Activated naive CD8-positive, alpha-beta T cell treated with anti-CD3 and anti-CD28 coated beads for 36 hours (primary cell): Measurements from ENCODE around the gene OSBP2. TPM values are rescaled to one million over a fixed set of nuclear protein-coding genes. Genes with fewer than 3 reads are reported as not detected.

Experiments
- DNase-seq: peaks from one replicate; pipeline ENCODE4 v3.0.0; 2021
- H3K27ac Mint-ChIP-seq: one replicate; pipeline ENCODE4 v1.8.0; 2022; ENCODE audit warnings: mild to moderate bottlenecking, moderate library complexity, mixed read lengths
- H3K27me3 Mint-ChIP-seq: one replicate; pipeline ENCODE4 v1.8.0; 2022; ENCODE audit warnings: mild to moderate bottlenecking, mixed read lengths
- H3K36me3 Mint-ChIP-seq: one replicate; pipeline ENCODE4 v1.8.0; 2021; ENCODE audit warnings: mild to moderate bottlenecking, mixed read lengths
- H3K4me1 Mint-ChIP-seq: one replicate; pipeline ENCODE4 v1.8.0; 2021; ENCODE audit warnings: mixed read lengths
- H3K4me3 Mint-ChIP-seq: one replicate; pipeline ENCODE4 v1.8.0; 2022; ENCODE audit warnings: mild to moderate bottlenecking, moderate library complexity, mixed read lengths
- H3K9me3 Mint-ChIP-seq: one replicate; pipeline ENCODE4 v1.8.0; 2022; ENCODE audit warnings: mixed read lengths
- total RNA-seq, 2 experiments: library from RNA; stranded (reverse); gene quantifications; one replicate each; pipeline ENCODE4 v1.2.3, GENCODE V29; 2021

OSBP2 gene
- total RNA-seq, 2 experiments from 2014 or later = 0.45 to 0.84 TPM

DNA sequence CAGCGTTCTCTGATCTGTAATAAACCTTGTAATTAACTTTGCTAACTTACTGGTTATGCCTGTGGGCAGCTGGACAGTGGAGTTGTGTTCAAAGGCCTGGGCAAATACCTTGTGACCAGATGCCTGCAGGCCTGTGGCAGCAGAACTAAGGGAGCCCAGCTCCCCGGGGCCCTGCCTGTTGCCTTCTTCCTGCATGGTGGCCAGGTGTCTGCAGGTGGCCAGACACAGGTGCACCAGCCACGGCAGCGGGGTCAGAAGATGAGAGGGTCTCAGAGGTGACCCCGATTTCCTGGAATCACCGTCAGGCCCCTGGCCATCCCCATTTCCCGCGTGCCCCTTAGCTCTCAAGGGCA is 127.2 kb downstream of the OSBP2 start:
- Mint-ChIP-seq H3K27me3 (peaks cover 35% of the 10 kb centered on the region), H3K4me1 (peaks cover 6% of the 10 kb centered on the region), H3K36me3 (no peaks in the 10 kb centered on the region), H3K27ac (no peak overlapping the region), H3K9me3 (no peaks in the 10 kb centered on the region), H3K4me3 (no peak overlapping the region)
- no peak for DNase-seq

DNA sequence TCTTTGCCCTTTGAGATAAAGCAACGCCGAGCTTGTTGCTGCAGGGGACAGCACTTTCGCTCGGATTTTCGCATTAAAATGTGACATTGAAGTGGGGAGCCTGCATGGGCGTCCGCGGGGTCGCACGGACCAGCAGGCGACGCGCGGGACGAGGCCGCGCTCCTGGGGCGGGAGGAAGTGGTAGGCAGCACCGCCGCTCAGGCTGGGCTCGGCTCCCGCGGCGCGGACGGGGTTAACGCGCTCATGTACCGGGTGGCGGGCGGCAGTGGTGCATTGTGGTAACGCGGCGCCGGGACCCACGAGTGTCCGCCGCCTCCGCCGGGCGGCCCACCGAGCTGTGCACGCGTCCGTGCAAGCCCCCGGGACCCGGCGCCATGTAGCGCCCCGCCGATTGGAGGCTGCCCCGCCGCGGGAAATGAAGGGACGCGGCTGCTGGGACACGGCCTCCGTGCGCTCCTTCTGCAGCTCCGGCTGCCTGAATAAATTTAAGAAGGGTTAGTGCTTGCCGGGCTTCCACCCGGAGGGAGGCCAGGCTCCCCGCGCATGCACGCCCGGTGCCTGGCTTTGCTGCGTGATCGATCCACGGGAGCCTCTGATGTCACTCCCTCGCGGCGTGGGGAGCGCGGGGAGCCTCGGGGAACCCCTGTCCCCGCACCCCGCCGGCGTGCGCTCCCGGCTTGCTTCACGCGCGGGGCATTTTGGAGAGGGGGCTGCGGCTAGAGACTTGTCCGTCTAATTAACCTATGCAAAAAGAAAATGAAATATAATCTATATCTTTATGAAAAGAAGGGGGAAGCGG is 127.7 kb downstream of the OSBP2 start:
- Mint-ChIP-seq H3K9me3 (no peaks in the 10 kb centered on the region), H3K27ac (no peak overlapping the region), H3K36me3 (no peaks in the 10 kb centered on the region), H3K27me3 (peaks cover 35% of the 10 kb centered on the region), H3K4me1 (peaks cover 9% of the 10 kb centered on the region), H3K4me3 (no peak overlapping the region)
- peak; percentile 14 for DNase-seq

DNA sequence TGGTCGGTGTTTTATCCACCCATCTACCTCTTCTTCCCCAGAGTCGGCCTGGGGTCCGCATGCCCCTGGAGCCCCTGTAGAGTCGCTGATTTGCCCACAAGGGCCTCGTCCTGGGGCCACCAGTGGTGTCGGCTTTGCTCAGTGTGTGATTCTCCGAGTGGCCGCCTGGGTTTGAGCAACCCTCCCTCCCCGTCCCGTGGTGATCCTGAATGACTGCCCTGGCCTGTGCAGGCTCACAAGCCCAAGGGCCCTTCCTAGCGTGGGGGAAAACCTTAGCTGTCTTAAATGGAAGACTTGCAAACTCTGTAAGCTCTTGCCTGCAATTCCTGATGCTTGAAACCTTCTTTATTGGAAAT is 128.3 kb downstream of the OSBP2 start:
- Mint-ChIP-seq H3K27me3 (peaks cover 35% of the 10 kb centered on the region), H3K9me3 (no peaks in the 10 kb centered on the region), H3K4me1 (peaks cover 11% of the 10 kb centered on the region), H3K36me3 (no peaks in the 10 kb centered on the region), H3K27ac (no peak overlapping the region), H3K4me3 (no peak overlapping the region)
- DNase-seq = no peak

DNA sequence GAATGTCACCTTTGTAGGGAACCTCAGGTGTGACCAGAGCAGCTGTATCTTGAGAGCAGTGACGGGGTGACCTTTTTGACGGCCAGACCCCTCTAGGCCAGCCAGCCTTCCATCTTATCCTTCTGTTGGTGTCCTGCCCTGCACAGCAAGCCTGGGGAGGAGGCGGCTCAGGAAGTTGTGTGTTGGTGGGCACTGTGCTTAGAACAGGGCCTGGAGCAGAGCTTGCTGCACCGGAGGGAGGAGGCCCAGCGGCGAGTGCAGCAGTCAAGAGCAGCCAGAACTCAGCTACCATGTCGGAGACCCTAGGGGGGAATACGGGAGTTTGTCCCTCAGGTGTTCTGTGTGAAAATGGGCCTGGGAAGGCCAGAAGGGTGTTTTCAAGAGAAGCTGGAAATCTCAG is 129.4 kb downstream of the OSBP2 start:
- Mint-ChIP-seq H3K4me1 (peaks cover 11% of the 10 kb centered on the region), H3K27me3 (peaks cover 35% of the 10 kb centered on the region), H3K27ac (no peak overlapping the region), H3K9me3 (no peaks in the 10 kb centered on the region), H3K36me3 (no peaks in the 10 kb centered on the region), H3K4me3 (no peak overlapping the region)
- no peak for DNase-seq

DNA sequence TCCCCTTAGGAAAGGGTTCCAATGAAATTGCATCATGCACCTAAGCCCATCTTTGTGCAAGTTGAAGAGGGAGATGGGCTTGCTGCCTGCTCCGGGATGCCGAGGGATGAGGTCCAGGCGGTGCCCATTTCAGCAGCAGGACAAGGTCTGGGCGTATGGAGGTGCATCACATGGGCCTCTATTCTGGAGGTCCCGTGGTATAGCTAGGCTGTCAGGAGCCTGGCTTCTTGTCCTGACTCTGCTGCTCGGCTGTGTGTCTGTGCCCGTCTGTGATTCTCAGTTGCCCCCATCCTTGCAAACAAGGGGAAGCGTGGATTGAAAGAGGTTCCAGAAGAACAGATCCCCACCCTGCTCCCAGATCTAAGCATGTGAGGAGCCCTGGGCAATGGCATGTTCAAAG is 130.0 kb downstream of the OSBP2 start:
- H3K27me3 Mint-ChIP-seq = peaks cover 35% of the 10 kb centered on the region

DNA sequence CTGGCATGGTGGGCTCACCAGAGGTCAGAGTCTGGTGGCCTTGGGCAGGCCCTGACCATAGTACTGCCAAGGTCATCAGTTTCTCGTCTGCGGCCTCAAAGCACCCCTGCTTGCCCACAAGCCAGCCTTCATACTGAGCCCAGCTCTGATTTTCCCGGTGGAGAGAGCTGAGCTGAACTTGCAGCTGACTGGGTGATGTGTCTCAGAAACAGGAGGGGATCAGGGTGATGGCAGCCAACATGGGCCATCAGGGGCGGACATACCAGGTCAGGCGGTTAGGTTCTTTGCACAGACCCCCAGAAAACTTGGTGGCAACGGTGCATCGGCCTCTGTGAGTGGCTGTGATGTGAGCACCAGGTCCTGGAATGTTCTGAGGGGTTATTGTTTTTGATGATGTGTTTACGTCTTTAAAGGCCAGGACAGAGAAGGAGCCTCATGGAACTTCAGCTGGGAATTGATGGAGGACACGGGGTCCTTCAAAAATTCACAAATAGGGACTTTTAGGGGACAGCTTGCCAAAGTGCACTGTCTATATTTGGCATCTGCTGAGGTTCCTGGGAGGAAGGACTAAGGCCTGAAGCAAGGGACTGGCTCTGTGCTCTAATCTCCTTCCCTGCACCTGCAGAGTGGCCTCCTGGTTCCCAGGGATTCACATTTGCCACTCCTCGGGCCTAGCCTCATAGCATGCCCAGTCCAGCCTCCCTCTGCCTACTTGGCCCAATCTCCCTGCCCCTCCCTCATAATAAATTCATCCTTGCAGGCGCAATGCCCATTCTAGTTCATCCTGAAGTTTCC is 131.2 kb downstream of the OSBP2 start:
- peaks cover 11% of the 10 kb centered on the region for H3K4me1 Mint-ChIP-seq
- no peaks in the 10 kb centered on the region for H3K9me3 Mint-ChIP-seq
- DNase-seq = no peak
- H3K27ac Mint-ChIP-seq = no peak overlapping the region
- no peak overlapping the region for H3K4me3 Mint-ChIP-seq
- no peaks in the 10 kb centered on the region for H3K36me3 Mint-ChIP-seq
- peaks cover 28% of the 10 kb centered on the region for H3K27me3 Mint-ChIP-seq

More for the DNA sequence above, 130.0 kb downstream of the OSBP2 start:
- H3K4me1 Mint-ChIP-seq = peaks cover 11% of the 10 kb centered on the region
- H3K27ac Mint-ChIP-seq = no peak overlapping the region
- no peaks in the 10 kb centered on the region for H3K9me3 Mint-ChIP-seq
- DNase-seq = no peak
- H3K4me3 Mint-ChIP-seq = no peak overlapping the region
- no peaks in the 10 kb centered on the region for H3K36me3 Mint-ChIP-seq

DNA sequence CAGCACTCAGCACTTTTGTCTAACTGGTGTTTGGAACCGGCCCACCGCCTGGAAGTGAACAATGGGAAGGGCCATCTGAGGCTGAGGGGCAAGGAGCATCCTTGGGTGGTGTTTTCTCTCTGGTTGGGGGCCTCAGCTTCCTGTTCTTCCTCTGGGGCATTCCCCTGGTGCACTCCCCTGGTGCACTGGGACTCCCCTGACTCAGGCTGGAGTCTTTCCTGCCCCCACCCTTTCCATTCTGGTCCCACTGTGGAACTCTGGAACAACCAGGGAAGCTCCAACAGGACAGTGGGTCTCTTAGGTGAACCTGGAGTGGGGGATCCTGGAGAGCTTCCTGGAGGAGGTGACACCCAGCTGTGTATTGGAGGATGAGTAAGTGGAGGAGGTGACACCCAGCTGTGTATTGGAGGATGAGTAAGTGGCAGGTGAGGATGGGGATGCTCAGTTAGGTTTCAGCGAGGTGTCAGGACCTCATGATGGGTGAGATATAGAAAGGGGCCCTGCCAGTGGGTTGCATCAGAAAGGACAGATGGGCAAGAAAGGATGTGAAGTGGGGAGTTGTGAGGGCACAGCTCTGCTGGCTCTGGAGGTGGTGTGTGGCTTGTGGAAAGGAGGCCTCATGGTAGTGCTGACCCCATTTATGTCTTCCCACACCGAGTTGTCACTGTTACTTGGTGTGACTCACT is 132.1 kb downstream of the OSBP2 start:
- Mint-ChIP-seq H3K4me1 (peaks cover 11% of the 10 kb centered on the region), H3K27me3 (peaks cover 19% of the 10 kb centered on the region), H3K9me3 (no peaks in the 10 kb centered on the region), H3K36me3 (no peaks in the 10 kb centered on the region), H3K27ac (no peak overlapping the region), H3K4me3 (no peak overlapping the region)
- peak; percentile 13 for DNase-seq

DNA sequence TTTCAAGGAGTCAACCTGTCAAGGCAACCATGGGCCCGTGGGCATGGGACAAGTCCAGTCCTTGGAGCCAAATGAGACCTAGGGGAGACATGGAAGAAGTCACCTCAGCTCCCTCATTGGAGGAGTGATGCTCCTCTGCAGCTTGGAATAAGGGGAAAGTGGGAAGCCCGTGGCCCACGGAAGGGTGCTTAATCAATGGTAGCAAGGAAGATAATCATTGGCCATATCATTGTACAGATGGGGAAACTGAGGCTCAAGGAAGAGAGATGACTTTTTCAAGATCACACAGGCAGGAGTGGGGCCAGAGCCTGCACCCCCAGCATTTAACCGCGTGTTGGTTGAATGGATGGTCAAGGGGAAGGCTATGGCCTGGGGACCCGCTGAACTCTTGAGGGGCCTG is 133.0 kb downstream of the OSBP2 start:
- no peaks in the 10 kb centered on the region for H3K9me3 Mint-ChIP-seq
- peaks cover 16% of the 10 kb centered on the region for H3K27me3 Mint-ChIP-seq
- H3K4me1 Mint-ChIP-seq = peaks cover 11% of the 10 kb centered on the region
- no peak overlapping the region for H3K4me3 Mint-ChIP-seq
- no peaks in the 10 kb centered on the region for H3K36me3 Mint-ChIP-seq
- DNase-seq = no peak
- H3K27ac Mint-ChIP-seq = no peak overlapping the region

DNA sequence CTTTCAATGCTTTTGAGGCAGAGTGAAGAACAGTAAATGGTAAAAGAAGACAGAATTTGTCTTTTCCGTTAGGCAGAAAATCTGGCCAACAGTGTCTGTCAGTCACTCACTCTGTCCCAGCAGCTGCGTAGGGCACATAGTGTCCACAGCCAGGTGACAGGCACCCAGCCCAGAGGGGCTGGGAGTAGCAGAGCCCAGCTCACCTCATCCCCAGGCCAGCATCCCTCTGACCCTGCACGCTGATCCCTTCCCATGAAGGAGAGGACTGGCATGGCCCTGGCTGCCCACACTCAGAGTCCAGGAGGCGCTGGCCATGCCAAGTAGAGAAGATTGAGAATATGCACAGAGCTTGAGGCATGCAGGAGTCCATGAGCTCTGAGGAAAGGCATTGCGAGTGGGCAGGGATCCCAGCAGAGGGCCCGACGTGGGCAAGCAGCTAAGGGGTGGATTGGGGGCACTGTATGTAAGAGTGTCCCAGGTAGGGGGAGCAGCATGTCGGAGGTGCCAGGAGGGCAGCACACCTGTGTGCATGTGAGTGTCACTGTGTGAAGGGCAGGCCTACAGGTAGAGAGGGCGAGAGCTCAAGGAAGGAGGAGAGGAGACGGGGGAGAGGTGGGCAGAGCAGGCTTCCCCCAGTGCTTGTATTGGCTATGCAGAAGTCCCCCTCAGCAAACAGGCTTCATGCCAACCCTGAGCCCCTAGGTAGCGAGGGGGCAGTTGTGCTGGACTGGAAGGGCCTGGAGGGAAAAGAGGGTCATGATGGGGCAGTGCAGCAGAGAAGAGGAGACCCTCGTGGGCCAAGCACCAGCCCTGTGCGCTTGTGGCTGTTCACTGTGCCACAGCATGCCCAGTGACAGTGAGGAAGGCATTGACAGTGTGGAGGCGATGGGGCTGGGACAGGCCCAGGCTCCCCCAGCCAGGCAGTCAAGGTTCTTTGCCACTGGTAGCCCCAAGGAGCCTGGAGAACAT is 133.8 kb downstream of the OSBP2 start:
- H3K36me3 Mint-ChIP-seq = no peaks in the 10 kb centered on the region
- H3K27me3 Mint-ChIP-seq = peaks cover 10% of the 10 kb centered on the region
- H3K9me3 Mint-ChIP-seq = no peaks in the 10 kb centered on the region
- H3K4me3 Mint-ChIP-seq = no peak overlapping the region
- H3K27ac Mint-ChIP-seq = no peak overlapping the region
- peaks cover 9% of the 10 kb centered on the region for H3K4me1 Mint-ChIP-seq
- DNase-seq = no peak

DNA sequence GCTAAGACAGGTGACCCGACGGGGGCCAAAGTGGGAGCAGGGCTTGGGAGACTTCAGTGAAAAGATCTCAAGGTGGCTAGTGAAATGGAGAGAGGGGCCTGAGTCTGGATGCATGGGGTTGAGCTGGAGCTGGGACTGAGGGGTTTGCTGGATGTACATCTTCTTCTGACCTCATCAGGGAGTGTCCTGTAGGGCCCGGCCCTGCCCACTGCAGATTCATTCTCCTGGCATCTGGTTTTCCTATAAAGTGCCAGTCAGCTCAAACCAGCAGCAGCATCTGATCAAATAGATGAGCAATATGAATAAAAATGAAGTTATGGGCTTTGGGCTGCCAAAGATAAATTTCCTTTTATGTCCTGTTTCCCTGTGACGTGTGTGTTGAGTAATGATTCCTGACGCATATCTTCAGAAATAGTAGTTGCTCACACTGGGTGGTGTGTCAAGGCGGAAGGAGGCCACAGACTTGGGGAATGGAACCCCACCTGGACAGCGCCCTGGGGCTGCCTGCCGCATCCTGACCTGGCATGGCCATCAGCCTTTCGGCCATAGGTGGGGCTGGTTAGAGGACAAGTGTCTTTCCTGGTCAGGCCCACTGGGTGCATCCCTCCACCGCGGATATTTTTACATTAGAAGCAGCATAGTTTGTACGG is 135.4 kb downstream of the OSBP2 start:
- H3K9me3 Mint-ChIP-seq = no peaks in the 10 kb centered on the region
- H3K27ac Mint-ChIP-seq = no peak overlapping the region
- no peaks in the 10 kb centered on the region for H3K27me3 Mint-ChIP-seq
- DNase-seq = no peak
- no peaks in the 10 kb centered on the region for H3K36me3 Mint-ChIP-seq
- peaks cover 9% of the 10 kb centered on the region for H3K4me1 Mint-ChIP-seq
- no peak overlapping the region for H3K4me3 Mint-ChIP-seq

DNA sequence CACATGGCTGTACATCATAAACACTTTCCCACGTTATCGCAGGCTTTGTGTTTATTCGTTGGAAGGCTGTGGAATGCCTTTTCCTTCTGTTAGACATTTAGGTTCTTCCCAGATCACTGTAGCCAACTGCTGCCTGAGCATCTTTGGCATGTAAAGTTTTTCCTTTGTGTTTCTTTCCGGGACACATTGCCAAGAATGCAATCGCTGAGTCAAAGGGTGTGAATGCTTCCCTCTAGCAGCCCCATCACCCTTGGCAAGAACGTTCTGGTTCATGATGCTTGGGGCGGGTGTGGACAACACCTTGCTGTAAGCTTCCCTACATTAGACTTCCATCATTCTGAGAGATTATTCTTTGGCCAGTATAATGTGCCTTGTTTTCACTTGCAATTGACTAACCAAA is 136.2 kb downstream of the OSBP2 start:
- Mint-ChIP-seq H3K27ac (no peak overlapping the region), H3K4me3 (no peak overlapping the region), H3K27me3 (peaks cover 3% of the 10 kb centered on the region), H3K4me1 (peaks cover 9% of the 10 kb centered on the region), H3K36me3 (no peaks in the 10 kb centered on the region), H3K9me3 (no peaks in the 10 kb centered on the region)
- no peak for DNase-seq

DNA sequence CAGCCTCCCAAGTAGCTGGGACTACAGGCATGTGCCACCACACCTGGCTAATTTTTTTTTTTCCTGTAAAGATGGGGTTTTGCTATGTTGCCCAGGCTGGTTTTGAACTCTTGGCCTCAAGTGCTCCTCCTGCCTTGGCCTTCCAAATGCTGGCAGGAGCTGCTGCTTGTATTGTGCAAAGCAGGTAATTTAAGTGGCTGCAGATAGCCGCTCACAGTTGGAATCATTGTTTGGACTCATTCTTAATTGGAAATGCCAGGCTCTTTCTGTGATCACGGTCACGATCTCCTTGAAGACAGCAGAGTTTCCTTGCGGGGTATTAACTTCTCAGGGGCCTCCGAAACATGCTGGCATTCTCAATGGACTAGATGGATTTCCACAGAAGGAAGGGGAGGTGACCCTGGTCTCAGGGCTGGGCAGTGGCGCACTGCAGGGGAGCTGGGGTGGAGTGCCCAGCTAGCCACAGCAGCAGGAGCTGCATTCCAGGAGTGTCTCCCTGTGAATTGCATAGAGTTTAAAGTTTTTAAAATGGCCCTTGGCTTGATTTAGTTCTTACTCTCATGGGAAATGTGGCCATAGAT is 137.8 kb downstream of the OSBP2 start:
- peaks cover 9% of the 10 kb centered on the region for H3K27me3 Mint-ChIP-seq
- H3K4me1 Mint-ChIP-seq = peaks cover 2% of the 10 kb centered on the region
- DNase-seq = no peak
- H3K9me3 Mint-ChIP-seq = no peaks in the 10 kb centered on the region
- no peak overlapping the region for H3K4me3 Mint-ChIP-seq
- H3K27ac Mint-ChIP-seq = no peak overlapping the region
- H3K36me3 Mint-ChIP-seq = no peaks in the 10 kb centered on the region

DNA sequence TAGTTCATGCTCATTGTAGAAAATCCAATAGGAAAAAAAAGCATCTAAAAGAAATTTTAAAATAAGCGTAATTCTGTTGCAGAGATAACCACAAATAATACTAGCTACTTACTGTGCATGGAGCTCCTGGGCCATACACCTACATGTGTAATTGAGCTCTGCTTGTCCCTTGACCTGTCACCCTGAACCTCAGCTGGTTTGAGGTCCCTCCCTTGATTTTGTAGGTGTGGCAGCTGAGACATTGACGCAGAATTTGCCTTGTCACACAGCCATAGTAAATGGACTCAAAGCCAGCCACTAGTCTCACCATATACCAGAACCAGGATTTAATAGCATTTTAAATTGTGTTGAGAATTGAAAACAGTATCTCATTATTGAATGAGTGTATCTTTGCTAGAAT is 138.6 kb downstream of the OSBP2 start:
- Mint-ChIP-seq H3K9me3 (peaks cover 6% of the 10 kb centered on the region), H3K36me3 (no peaks in the 10 kb centered on the region), H3K4me3 (no peak overlapping the region), H3K4me1 (no peaks in the 10 kb centered on the region), H3K27ac (no peak overlapping the region), H3K27me3 (peaks cover 9% of the 10 kb centered on the region)
- DNase-seq = no peak

DNA sequence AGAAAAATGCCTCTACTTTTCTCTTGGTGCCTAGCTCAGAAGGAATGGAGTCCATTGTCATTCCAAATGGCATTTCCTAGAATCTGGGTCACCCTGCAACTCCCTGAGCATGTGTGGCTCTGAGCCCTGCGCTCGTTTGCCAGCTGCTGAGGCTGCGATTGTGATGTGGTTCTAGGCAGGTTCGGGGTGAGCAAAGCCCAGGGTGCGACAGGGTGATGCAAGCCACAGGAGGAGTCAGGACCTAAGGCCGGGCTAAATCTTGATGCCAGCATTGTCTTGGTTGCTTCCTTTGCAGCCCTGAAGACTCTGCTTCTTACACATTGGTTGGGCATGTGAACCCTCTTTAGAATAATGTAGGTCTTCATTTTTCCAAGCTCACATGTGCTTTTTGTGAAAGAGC is 142.9 kb downstream of the OSBP2 start:
- H3K27me3 Mint-ChIP-seq = peaks cover 9% of the 10 kb centered on the region
- peaks cover 8% of the 10 kb centered on the region for H3K9me3 Mint-ChIP-seq
- H3K27ac Mint-ChIP-seq = no peak overlapping the region
- DNase-seq = no peak
- no peak overlapping the region for H3K4me3 Mint-ChIP-seq
- H3K36me3 Mint-ChIP-seq = no peaks in the 10 kb centered on the region
- H3K4me1 Mint-ChIP-seq = no peaks in the 10 kb centered on the region
